HepG2 (cell line): Measurements from ENCODE around the gene EMC10. TPM values are rescaled to one million over a fixed set of nuclear protein-coding genes. Genes with fewer than 3 reads are reported as not detected.

Source experiments
- KLF16 ChIP-seq, 2 experiments: sonication (generic) in 1 of 2; formaldehyde crosslinking in 1 of 2; IDR thresholded peaks; 2 replicates each; pipeline versions ENCODE4 v1.6.1 to v1.8.0; 2016 to 2023; ENCODE audit warnings: missing genetic modification reagents in 2 of 2, missing compliant biosample characterization in 1 of 2
- NCOA1 ChIP-seq: sonication (generic); formaldehyde crosslinking; IDR thresholded peaks from 2 replicates; pipeline ENCODE4 v1.9.0; 2021; ENCODE audit warnings: missing genetic modification reagents
- TBL1XR1 ChIP-seq: fragments of 150-350 bp; IDR thresholded peaks from 2 replicates; pipeline ENCODE4 v1.6.1; 2014; ENCODE audit warnings: borderline replicate concordance, low read length; ENCODE audit not compliant: partially characterized antibody
- XBP1 ChIP-seq: sonication (generic); formaldehyde crosslinking; IDR thresholded peaks from 2 replicates; pipeline ENCODE4 v1.5.0; 2020; ENCODE audit warnings: missing genetic modification reagents
- ZBTB40 ChIP-seq, 2 experiments: fragments of 450-650 bp in 1 of 2; sonication (generic) in 1 of 2; formaldehyde crosslinking in 1 of 2; IDR thresholded peaks; 2 replicates each; pipeline versions ENCODE4 v1.6.1 to v1.8.0; 2016 to 2022; ENCODE audit warnings: antibody characterized with exemption in 1 of 2, mild to moderate bottlenecking in 1 of 2, missing genetic modification reagents in 1 of 2
- ZBTB8A ChIP-seq: sonication (generic); formaldehyde crosslinking; IDR thresholded peaks from 2 replicates; pipeline ENCODE4 v1.4.0; 2020; ENCODE audit warnings: mild to moderate bottlenecking, low read depth, missing genetic modification reagents, borderline replicate concordance
- ZNF329 ChIP-seq: sonication (generic); formaldehyde crosslinking; IDR thresholded peaks from 2 replicates; pipeline ENCODE4 v1.9.0; 2021; ENCODE audit warnings: low read depth, mild to moderate bottlenecking, missing genetic modification reagents
- ZNF567 ChIP-seq: sonication (generic); formaldehyde crosslinking; IDR thresholded peaks from 2 replicates; pipeline ENCODE4 v1.8.1; 2023; ENCODE audit warnings: mild to moderate bottlenecking, missing genetic modification reagents, borderline replicate concordance
- ZNF569 ChIP-seq: sonication (generic); formaldehyde crosslinking; IDR thresholded peaks from 2 replicates; pipeline ENCODE4 v1.5.0; 2020; ENCODE audit warnings: mild to moderate bottlenecking, missing genetic modification reagents, moderate library complexity, borderline replicate concordance
- ZNF574 ChIP-seq: sonication (generic); formaldehyde crosslinking; IDR thresholded peaks from 2 replicates; pipeline ENCODE4 v1.4.0; 2020; ENCODE audit warnings: missing genetic modification reagents
- ZNF724P ChIP-seq: sonication (generic); formaldehyde crosslinking; IDR thresholded peaks from 2 replicates; pipeline ENCODE4 v1.8.0; 2022; ENCODE audit warnings: missing genetic modification reagents, borderline replicate concordance
- polyA plus RNA-seq, 8 experiments: library from polyadenylated mRNA; depleted of rRNA in 3 of 8; stranded (reverse) in 7 of 8; unstranded in 1 of 8; fragments of >200 nt; fragmentation: Illumina TruSeq in 4 of 8; extraction: Trizol in 4 of 8; gene quantifications; 2 replicates each; pipeline versions ENCODE4 v1.2.1 to v1.2.3, GENCODE V29; 2011 to 2016; ENCODE audit warnings: low read depth in 4 of 8, missing spikeins in 1 of 8, mixed read lengths in 1 of 8; ENCODE audit not compliant: insufficient read depth in 1 of 8
- total RNA-seq, 5 experiments: library from RNA; depleted of rRNA; stranded (reverse); fragments of >200 nt; fragmentation: Illumina TruSeq; extraction: Trizol; gene quantifications; 2 replicates each; pipeline ENCODE4 v1.2.3, GENCODE V29; 2016; ENCODE audit warnings: low read depth in 1 of 5

Gene EMC10
- total and polyA plus RNA-seq, 2 of the 13 experiments (the other 11 are each of a cell fraction or from before 2014, with no cell fraction given), result not detected

GRCh38 chr19:50511069-50511822, 34.9 kb downstream of the EMC10 start, which contains the start of gene JOSD2 (continued):
- TF ChIP-seq ZNF574 (CRISPR knock-in tag) (peak; percentile 84), KLF16 (CRISPR knock-in tag; IDR thresholded peaks at IDR 0.05) (0 out of 4 replicates have a peak, but pooled peaks of 1 of the 2 experiments have one; percentile 15), ZNF569 (no peak), ZNF329 (CRISPR knock-in tag) (no peak), ZBTB8A (no peak), ZBTB40 (IDR thresholded peaks at IDR 0.05) (no peak), ZBTB40 (CRISPR knock-in tag; IDR thresholded peaks at IDR 0.05) (peak; percentile 59), NCOA1 (CRISPR knock-in tag) (no peak), ZNF724P (no peak), ZNF567 (CRISPR knock-in tag) (no peak), TBL1XR1 (no peak), XBP1 (CRISPR knock-in tag) (no peak)
